Mesothelial cell of epicardium (in vitro differentiated cells): ENCODE data around the gene LOXL3. TPM values are rescaled to one million over a fixed set of nuclear protein-coding genes. Genes with fewer than 3 reads are reported as not detected.
A peak's percentile ranks its signal among the peaks of the same experiment; 100 is the strongest.

Experiments used
- DNase-seq, 2 experiments: peaks; one replicate each; pipeline ENCODE4 v3.0.0; 2021; ENCODE audit warnings: low spot score in 2 of 2; ENCODE audit not compliant: unreplicated experiment in 2 of 2
- H3K27ac Mint-ChIP-seq: 2 replicates; pipeline ENCODE4 v1.8.0; 2021; ENCODE audit warnings: mixed read lengths
- H3K27me3 Mint-ChIP-seq: 2 replicates; pipeline ENCODE4 v1.8.0; 2021; ENCODE audit warnings: low read depth, mixed read lengths
- H3K36me3 Mint-ChIP-seq: 2 replicates; pipeline ENCODE4 v1.8.0; 2021; ENCODE audit warnings: mixed read lengths
- H3K4me1 Mint-ChIP-seq: 2 replicates; pipeline ENCODE4 v1.8.0; 2021; ENCODE audit warnings: mixed read lengths
- H3K4me3 Mint-ChIP-seq: 2 replicates; pipeline ENCODE4 v1.8.0; 2021; ENCODE audit warnings: mild to moderate bottlenecking, moderate library complexity, mixed read lengths
- H3K9me3 Mint-ChIP-seq: 2 replicates; pipeline ENCODE4 v1.8.0; 2021; ENCODE audit warnings: mixed read lengths
- total RNA-seq: library from RNA; stranded (reverse); gene quantifications from 3 replicates; pipeline ENCODE4 v1.2.1, GENCODE V29; 2021
- TF ChIP-seq, protein P1 (sequence below): fragments of 200-600 bp; sonication (generic); IDR thresholded peaks from one replicate; pipeline ENCODE4 v1.5.0; 2021; ENCODE audit warnings: antibody characterized with exemption; ENCODE audit not compliant: unreplicated experiment

LOXL3 gene
- total RNA-seq, 1 donor from 2014 or later, result 26.7 TPM

DNA sequence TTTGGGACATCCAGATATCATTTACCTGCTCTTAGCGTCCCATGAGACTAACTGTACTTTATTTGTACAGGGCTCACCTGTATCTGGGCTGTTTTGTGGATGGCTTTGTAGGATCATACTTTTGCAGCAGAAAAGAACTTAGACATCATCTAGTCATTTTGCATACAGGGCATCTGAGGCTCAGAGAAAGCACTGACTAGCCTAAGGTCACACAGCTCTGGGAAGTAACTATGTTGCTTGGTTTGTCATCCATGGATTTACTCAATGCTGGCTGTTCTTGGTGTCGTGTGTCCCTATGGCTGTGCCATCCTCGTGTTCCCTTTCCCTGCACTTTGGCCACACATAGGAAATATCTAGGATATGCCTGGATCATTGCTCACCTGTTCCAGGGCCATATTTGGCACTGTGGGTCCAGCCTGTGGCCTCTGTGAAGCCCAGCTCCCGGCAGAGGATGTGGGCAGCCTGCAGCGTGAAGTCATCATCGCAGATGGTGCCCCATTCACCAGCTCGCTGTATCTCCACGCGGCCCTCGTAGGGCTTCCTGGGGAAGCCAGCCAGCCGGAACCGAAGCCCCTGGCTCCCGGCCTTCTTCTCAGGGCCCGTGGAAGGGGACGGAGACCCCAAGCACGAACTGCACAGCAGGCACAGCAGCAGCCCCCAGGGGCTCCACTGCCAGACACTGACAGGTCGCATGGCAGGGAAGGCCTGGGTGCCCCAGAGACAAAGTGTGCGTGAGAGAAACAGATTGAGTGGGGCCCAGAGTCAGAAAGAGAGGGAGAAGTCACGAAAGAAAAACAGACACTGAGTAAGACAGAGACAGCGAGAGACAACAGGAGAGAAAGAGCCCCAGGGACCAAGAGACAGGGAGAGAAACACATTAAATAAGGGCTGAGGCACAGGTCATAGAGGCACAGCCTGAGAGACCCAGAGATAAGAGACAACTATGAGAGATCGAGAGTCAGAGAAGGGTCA is 1.5 kb downstream of the LOXL3 start:
- Mint-ChIP-seq H3K4me1 (peaks cover 31% of the 10 kb centered on the region), H3K27me3 (peaks cover 18% of the 10 kb centered on the region), H3K36me3 (peaks cover 3% of the 10 kb centered on the region), H3K27ac (peak overlapping the region; percentile 17), H3K4me3 (peak overlapping the region; percentile 79), H3K9me3 (no peaks in the 10 kb centered on the region)
- TF ChIP-seq, protein P1, sequence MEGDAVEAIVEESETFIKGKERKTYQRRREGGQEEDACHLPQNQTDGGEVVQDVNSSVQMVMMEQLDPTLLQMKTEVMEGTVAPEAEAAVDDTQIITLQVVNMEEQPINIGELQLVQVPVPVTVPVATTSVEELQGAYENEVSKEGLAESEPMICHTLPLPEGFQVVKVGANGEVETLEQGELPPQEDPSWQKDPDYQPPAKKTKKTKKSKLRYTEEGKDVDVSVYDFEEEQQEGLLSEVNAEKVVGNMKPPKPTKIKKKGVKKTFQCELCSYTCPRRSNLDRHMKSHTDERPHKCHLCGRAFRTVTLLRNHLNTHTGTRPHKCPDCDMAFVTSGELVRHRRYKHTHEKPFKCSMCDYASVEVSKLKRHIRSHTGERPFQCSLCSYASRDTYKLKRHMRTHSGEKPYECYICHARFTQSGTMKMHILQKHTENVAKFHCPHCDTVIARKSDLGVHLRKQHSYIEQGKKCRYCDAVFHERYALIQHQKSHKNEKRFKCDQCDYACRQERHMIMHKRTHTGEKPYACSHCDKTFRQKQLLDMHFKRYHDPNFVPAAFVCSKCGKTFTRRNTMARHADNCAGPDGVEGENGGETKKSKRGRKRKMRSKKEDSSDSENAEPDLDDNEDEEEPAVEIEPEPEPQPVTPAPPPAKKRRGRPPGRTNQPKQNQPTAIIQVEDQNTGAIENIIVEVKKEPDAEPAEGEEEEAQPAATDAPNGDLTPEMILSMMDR, result no peak
- no peak for DNase-seq

DNA sequence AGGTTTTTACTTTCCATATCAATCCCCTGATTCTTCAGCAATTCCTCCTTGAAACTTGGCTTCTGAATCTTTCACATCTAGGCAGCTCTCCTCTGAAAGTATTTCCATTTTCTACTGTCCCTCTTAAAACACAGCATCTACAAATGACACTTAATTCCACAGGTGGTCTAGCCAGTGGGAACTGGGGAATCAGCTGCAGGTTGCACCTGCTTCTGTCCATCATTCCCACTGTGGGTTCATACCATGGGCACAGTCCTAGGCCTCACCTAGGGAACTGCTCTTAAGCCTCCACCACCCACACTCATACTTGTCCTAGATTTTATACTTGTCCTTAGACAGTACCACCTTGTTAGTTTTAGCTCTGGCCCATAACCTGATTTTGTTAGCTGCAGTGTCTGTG is 2.2 kb downstream of the LOXL3 start:
- Mint-ChIP-seq H3K27ac (no peak overlapping the region), H3K4me1 (peaks cover 31% of the 10 kb centered on the region), H3K4me3 (no peak overlapping the region)

DNA sequence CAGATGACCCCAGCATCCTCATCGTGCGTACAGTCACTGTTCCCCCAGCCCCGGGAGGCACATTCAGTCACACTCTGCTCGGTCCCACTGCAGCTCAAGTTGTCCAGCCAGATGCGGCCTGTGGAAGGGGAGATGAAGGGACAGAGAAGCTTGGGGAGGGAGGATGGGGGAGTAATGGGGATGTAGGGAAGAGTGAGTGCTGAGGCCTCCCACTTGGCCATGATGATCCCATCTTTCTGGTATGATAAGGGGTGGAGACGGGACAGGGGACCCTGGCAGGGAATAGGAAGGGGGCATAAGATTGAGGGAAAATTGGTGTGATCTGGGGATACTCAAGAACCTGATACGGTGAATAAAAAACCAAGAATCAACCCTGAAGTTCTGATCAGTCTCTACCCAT is 3.5 kb downstream of the LOXL3 start:
- H3K4me1 Mint-ChIP-seq, result peaks cover 29% of the 10 kb centered on the region
- H3K4me3 Mint-ChIP-seq, result peak overlapping the region; percentile 70
- no peaks in the 10 kb centered on the region for H3K9me3 Mint-ChIP-seq
- TF ChIP-seq, protein P1, result no peak
- no peak overlapping the region for H3K27ac Mint-ChIP-seq
- H3K36me3 Mint-ChIP-seq, result no peaks in the 10 kb centered on the region
- no peak for DNase-seq
- peaks cover 13% of the 10 kb centered on the region for H3K27me3 Mint-ChIP-seq

More for the DNA sequence above, 2.2 kb downstream of the LOXL3 start:
- Mint-ChIP-seq H3K27me3 (peaks cover 20% of the 10 kb centered on the region), H3K36me3 (no peaks in the 10 kb centered on the region), H3K9me3 (no peaks in the 10 kb centered on the region)
- TF ChIP-seq, protein P1, result no peak
- no peak for DNase-seq

DNA sequence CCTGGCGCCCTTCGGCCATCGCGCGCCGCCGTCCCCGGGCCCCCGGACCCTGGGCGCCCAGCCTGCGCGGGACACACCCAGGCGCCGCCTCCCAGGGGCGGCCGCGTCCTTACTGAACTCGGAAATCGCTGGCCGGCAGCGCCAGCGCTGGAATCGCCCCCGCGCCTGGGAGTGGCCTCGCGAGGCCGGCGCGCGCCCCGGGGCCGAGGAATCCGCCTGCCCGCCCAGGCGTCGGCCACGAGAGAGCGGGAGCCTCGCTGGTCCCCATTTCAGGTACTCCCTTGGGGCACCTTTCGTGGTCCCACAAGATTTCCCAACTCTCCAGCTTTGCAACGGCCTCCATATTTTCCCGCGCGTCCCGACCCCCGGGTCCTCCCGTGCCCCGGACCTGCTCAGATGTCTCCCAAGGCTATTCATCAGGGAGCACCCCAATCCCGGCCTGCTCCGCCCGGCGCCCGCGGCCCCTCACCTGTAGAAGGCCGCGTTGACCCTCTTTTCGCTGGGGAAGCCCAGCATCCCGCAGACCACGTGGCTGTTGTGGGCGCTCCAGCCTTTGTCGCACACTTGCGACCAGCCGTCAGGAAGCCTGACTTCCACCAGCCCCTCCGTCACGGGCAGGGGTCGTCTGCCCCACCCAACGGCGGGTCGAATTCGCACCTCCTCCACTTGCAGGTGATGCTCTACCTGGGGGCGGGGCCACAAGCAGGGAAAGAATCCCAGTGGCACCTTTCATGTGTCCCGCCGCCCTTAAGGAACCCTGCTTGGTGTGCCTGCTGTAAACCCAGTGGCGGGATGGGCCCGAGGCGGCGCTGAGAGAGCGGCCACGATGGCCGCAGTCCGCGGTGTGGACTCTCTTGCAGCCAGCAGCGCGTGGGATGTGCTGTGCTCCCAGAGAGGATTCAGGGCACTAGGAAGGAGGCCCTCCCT is 4.6 kb downstream of the LOXL3 start:
- H3K36me3 Mint-ChIP-seq, result no peaks in the 10 kb centered on the region
- H3K4me3 Mint-ChIP-seq, result peak overlapping the region; percentile 70
- DNase-seq, result peak in 1 of 2 experiments; percentile 61
- peaks cover 8% of the 10 kb centered on the region for H3K27me3 Mint-ChIP-seq
- peaks cover 28% of the 10 kb centered on the region for H3K4me1 Mint-ChIP-seq
- TF ChIP-seq, protein P1, result no peak
- peak overlapping the region; percentile 35 for H3K27ac Mint-ChIP-seq
- no peaks in the 10 kb centered on the region for H3K9me3 Mint-ChIP-seq

DNA sequence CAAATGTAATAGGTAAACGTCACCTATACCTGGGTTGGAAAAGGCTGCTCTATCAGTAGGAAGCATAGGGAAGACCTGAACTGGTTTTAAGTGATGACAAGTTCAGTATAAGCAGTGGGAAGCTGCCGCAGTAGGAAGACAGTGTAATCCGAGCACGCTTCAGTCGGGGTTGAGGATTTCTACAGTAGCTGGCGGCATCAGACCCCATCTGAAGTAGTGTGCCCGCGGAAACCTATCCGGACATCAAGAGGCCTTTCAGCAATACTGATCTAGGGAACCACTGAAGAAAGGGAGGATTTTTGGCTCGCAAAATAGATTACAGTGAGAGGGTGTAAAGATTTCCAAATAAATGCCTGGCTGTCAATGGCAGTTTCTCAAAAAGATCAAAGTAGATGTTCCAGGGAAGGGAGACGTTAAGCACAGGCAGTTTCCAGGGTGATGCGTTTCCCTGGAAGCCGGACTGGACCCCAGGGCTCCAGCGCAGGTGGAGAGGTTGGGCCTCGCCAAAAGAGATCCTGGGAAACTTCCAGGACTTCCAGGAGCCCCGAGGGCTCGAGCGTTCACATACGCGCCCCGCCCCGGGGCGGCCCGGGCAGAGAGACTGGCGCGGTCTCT is 5.3 kb downstream of the LOXL3 start:
- Mint-ChIP-seq H3K27ac (peak overlapping the region; percentile 77), H3K36me3 (no peaks in the 10 kb centered on the region), H3K4me3 (peak overlapping the region; percentile 76), H3K9me3 (no peaks in the 10 kb centered on the region), H3K27me3 (peaks cover 8% of the 10 kb centered on the region), H3K4me1 (peaks cover 24% of the 10 kb centered on the region)
- TF ChIP-seq, protein P1, result no peak
- DNase-seq, result no peak
